GM19099 (cell line): ENCODE results near the gene NCAM2.

ENCODE experiments used
- POLR2A ChIP-seq: IDR thresholded peaks from 3 replicates; pipeline ENCODE4 v1.6.1; 2011; ENCODE audit warnings: low read depth; ENCODE audit not compliant: insufficient read length; ENCODE audit errors: extremely low read depth

The NCAM2 gene

DNA sequence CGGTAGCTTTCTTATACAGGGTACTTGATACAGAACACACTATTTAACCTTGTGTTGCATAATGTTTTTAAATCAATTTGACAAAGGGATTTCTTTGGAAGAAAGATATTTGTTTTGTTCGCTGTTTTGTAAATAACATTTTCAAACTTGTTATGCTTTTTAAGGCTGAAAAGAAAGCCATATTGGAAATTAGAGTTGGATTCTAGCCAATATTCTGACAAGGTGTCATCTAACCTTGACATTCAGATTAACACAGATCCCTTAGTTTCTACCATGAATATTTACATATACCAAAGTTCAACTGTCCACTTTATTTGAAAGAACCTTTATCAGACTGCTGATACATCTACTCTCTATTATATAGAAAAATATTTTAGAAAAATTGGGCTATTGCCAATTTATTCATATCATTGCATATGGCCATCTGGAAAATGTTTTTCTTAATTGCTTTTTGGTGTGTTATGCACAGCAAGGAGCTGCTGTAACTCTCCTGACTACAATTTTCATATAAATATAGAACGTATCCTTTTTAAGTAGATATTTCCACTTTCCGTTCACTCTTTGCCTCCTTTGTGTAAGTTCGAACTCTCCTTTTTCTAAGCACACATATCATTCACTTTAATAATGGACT is 206.3 kb downstream of the NCAM2 start:
- no peak for TF ChIP-seq POLR2A

DNA sequence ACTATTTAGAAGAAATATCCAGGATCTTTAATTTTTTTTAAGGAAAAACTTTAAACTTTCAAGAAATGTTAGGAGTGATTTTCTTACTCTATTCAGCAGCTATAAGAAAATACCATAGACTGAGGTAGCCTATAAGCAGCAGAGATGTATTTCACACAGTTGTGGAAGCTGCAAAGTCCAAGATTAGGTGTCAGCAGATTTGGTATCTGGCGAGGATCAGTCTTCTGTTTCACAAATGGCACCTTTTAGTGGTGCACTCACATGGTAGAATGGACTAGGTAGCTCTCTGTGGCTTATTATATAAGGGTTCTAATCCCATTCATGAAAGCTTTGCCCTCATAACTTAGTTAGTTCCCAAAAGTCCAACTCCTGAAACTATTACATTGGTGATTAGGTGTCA is 207.4 kb downstream of the NCAM2 start:
- TF ChIP-seq POLR2A, result no peak

DNA sequence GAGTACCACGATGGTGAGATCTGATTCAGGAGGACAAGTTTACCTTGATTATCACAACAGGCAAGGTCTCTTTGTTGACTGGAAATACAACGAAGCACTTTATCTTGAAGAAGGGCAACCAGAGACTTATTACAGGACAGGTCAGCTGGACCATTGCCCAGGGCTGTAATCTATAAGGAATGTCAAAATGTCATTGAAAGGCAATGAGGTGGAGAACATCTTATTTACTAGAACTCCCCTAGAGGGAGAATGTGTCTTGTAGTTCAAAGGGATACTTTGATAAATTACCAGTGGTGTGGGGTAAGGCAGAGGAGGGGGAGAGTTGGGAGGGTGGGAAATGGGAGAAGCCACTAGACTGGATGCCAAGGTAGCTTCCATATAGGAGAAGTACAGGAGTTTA is 212.3 kb downstream of the NCAM2 start:
- no peak for TF ChIP-seq POLR2A

DNA sequence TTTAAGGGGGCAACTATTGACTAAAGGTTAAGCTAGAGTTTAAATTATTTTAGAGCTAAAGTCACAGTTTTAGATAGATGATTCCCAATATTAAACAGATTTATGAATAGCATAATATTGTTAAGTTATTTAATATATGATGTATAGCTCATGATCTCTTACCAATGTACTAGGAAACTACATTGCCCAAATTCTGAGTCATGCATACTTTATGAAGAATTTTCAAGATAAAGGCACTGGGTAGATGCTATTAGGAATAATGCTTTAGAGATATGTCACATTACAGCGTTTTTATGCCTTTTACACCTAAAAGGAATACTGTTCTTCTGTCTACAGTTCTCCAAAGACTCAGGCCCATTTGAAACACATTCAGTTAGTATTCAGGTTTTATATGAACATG is 215.1 kb downstream of the NCAM2 start:
- no peak for TF ChIP-seq POLR2A

DNA sequence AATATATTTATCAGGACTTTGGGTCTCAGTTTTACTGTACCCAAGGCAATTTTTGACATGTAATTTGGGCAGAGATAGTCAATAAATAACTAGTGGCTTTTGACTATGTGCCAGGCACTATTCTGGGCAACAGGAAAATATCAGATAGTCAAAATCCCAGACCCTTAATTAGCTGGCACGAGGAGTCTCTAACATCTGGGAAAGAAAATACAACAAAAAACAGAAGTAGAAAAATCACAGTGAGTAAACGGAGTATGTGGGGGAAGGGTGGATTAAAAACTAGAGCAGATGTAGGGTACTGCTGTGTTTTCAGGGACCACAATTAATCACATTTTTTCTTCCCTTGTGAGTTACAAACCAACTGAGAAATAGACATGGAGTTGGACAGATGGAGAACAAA is 217.8 kb downstream of the NCAM2 start:
- TF ChIP-seq POLR2A, result no peak

DNA sequence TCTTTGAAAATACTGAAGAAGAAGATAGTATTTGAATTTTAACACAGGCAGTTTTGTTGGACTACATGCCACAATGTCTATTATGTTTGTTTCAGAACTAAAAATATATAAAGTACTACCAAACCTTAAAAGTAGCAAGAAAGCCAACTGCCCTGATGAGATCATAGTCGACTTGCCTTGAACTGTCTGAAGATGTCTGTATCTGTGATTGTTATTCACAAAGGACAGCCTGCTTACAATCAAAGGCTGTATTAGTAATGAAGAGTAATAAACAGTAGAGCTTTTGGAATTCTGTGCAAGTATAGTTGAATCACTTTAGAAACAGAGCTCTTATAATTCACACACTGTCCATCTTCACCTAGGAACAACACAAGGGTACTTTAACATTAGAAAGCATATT is 228.3 kb downstream of the NCAM2 start:
- no peak for TF ChIP-seq POLR2A

DNA sequence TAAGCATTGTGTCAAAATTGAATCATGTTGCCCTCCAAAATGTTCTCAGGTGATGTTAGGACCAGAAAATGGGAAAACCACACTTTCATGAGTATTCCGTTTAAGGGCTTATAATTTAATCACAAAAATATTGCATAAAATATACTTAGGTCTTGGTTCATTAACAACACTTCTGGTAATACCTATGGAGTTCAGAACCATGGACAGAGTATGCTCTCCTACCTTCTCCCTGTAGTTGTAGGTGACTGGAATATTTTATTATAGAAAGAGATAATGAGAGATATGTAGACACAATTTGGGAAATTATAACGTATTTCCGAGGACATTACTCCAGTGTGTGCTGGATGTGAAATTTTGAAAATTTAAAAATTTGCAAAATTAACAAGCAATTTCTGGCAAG is 232.5 kb downstream of the NCAM2 start:
- TF ChIP-seq POLR2A, result no peak

DNA sequence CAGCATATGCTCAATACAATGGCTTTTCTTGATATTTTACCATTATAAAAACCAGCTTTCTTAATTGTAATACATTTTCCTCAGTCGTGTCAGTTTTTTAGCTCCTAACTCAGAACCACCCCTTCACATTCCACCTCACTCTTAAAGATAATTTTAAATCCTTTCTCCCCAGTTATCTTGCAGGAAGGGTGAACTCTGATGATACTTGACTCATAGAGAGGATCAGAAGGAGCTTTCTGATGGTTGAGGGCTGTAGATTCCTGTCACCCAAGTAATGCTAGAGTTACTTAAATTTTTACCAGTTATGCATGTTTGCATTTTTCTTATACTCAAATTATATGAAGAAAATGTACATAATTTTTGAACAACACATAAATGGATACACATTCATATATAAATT is 233.7 kb downstream of the NCAM2 start:
- no peak for TF ChIP-seq POLR2A

DNA sequence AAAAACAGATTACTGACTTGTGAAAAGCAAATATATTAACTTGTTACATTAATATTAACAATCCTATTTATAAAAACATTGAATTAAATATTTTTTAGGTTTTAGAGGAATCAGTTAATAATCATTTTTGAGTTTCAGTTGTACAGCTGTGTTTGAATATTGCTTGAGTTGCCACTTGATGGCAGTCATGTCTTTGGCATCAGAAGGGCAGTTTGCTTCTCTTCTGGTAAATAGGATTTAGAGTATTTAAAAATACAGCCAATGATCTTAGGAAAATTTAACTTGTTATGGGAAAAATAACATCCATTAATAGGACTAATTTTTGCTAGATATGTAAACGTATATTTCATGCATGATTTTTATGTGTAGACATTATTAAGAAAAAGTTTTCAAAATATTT is 234.1 kb downstream of the NCAM2 start:
- no peak for TF ChIP-seq POLR2A

DNA sequence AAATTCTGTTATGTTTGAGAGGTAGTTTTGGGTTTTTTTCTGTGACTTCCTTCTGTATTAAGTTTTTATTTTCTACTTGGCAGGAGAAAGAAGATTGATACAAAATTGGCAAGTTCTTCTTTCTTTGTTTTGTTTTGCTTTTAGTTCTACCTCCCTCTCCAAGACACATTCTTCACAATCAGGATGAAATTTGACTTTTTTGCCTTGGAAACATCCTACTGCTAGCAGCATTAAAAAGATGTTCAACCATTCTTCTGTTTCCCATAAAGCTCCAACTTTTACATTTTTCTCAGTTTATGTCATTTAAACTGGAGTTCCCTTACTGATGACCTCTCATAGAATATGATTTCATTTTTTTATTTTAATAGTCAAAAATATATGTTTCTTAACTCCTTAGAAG is 234.8 kb downstream of the NCAM2 start:
- TF ChIP-seq POLR2A, result no peak

DNA sequence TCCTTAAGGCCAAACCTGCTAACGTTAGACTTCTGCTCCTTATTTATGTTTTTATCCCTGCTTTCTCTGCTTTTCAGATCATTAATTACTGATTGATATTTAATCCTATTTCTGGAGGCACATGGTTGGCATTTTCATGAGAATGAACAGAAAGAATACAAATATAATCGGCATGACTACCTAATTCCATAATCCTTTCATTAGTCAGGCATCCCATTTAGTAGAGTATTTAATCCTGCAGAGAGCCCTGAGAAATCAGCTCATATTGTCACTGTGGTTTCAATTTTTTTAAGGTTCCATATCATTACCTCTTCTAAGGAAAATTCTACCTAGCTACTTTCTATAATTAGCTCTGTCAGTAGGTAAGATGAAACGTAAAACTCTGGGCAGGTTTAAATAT is 238.8 kb downstream of the NCAM2 start:
- no peak for TF ChIP-seq POLR2A

DNA sequence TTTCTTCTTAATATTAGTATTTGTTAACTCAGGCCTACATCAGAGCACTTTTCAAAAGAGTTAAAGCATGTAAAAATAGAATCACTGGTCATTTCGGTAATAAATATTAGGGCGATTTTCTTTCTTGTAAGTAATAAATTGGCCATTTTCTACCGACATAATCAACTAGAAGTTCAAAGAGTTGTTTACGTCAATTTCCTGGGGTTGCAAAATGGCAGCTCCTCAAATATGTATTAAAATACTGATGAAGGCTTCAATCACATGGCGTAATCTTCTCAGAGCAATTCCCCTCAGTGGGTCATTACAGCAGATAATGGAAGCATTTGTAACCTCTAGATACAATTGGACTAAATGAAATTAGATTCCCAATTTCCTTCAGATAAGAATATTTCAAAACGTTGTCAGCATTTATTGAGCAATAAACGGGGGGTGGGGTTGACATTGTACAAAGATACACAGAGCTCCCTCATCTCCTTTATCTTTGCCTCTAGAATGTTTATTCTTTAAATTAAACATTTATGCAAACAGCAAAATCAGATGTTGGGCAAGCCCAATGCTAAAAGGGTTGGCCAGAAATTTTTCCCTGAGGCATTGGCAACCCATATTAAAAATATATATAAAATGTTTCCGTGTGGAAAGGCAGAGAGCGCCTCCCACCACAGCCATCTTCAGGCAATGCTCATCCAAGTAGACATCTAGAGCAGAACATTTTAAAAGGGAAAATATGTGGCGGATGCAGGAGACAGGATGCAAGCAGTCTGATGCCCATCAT is 240.6 kb downstream of the NCAM2 start:
- no peak for TF ChIP-seq POLR2A

DNA sequence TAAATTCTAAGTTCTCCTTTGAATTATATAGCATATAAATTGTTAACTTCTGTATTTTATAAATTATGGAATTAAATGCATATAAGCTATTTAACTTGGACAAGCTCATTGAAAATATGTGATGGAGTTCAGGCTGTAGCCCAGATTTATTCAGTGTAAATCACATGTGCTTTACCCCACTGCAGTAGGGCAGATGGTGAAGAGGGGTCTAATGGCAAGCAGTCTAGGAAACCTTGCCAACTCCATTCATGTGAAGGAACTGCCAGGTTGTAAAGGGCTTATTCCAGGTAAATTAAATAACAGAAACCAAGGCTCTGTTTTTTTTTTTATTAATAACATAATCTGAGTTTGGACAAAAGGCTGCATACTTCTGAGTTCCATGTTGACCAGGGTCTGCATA is 243.2 kb downstream of the NCAM2 start:
- no peak for TF ChIP-seq POLR2A

DNA sequence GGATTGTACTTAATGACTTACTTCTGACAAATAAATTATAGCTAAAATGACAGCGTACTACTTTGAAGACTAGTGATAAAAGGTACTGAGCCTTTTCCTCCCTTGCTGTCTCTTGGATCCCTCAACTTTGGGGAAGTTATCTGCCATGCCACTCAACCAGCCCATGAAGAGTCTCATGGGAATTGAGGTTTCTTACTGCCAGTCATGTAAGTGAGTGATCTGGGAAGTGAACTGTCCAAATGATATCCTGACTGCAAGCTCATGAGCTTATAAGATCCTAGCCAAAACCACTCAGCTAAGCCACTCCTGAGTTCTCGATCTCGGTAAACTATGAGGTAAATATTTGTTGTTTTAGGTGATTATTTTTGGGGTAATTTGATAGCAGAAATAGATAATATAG is 247.8 kb downstream of the NCAM2 start:
- no peak for TF ChIP-seq POLR2A

DNA sequence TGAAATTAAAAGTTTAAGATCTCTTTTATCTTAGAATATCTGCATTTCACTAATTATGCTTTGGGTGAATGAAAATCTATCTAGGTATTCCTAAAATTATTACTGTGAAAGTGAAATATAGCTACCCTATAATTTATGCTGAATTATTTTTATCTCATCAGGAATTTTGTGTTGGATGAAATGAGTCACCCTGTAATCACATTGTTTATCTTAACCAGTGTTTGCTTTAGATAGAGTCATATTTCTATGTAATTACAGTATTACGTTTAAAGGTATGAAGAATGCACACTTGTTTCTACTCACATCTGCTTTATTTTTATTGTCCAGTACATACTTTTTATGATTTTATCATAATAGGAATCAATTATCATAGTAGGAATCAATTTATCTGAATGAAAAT is 249.2 kb downstream of the NCAM2 start:
- TF ChIP-seq POLR2A, result no peak

DNA sequence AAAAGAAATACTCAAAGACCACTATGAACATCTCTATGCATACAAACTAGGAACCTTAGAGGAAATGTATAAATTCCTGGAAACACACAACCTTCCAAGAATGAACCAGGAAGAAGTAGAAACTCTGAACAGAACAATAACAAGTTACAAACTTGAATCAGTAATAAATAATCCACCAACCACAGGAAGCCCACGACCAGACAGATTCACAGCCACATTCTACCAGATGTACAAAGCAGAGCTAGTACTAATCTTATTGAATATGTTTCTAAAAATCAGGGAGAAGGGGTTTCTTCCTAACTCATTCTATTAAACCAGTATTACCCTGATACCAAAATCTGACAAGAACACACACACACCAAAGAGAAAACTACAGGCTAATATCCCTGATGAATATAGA is 263.8 kb downstream of the NCAM2 start:
- TF ChIP-seq POLR2A, result no peak

DNA sequence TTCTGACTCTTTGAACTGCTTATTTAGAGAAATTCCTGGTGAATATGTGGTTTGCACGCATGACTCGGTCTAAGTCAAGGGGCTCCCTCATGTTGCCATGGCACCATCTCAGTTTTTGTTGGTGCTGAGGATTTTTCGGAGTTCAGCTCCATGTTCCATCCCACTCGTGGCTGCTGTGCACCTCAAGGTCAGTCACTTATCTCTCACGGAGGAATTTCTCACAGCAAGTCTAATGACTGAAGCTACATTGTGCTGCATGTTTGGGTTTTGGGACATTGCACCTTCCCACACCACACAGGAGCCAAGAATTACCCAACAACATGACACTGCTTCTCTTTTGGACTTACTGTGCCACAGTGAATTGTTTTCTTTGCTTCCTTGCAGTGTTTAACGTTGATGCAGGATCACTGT is 269.9 kb downstream of the NCAM2 start:
- no peak for TF ChIP-seq POLR2A
